Raji (cell line): ENCODE measurements around the gene CLDN9.
A peak's percentile ranks its signal among the peaks of the same experiment; 100 is the strongest.

Experiments used
- POLR2A ChIP-seq: IDR thresholded peaks from 2 replicates; pipeline ENCODE4 v1.6.1; 2011; ENCODE audit warnings: low read depth, low read length, control low read depth; ENCODE audit not compliant: insufficient read depth

CLDN9 gene

GRCh38 chr16:3026609-3027488 lies 14.1 kb downstream of the CLDN9 start:
- TF ChIP-seq POLR2A, result no peak

GRCh38 chr16:3027489-3027795 lies 14.7 kb downstream of the CLDN9 start:
- TF ChIP-seq POLR2A, result no peak

GRCh38 chr16:3027983-3028715 lies 15.4 kb downstream of the CLDN9 start:
- TF ChIP-seq POLR2A, result peak; percentile 58

GRCh38 chr16:3028716-3029319 lies 16.1 kb downstream of the CLDN9 start:
- TF ChIP-seq POLR2A, result 0 out of 2 replicates have a peak, but pooled peaks have one; percentile 18

- TF ChIP-seq POLR2A, result no peak
Observed at GRCh38 chr16:3029491-3030221, 16.9 kb downstream of the CLDN9 start.

- no peak for TF ChIP-seq POLR2A
Observed at GRCh38 chr16:3030222-3031212, 17.8 kb downstream of the CLDN9 start.

GRCh38 chr16:3032624-3033023 lies 19.9 kb downstream of the CLDN9 start:
- no peak for TF ChIP-seq POLR2A

GRCh38 chr16:3035289-3035971 lies 22.7 kb downstream of the CLDN9 start:
- no peak for TF ChIP-seq POLR2A

- TF ChIP-seq POLR2A, result no peak
Observed at GRCh38 chr16:3035972-3036725, 23.4 kb downstream of the CLDN9 start.

- TF ChIP-seq POLR2A, result no peak
Observed at GRCh38 chr16:3036726-3037315, 24.1 kb downstream of the CLDN9 start, which contains the start of gene BICDL2. BICDL2 (minus strand) TSS chr16:3036944; CDS start chr16:3035496, 1,448 bp downstream.

- TF ChIP-seq POLR2A, result no peak
Observed at GRCh38 chr16:3038256-3038655, 25.5 kb downstream of the CLDN9 start.

- TF ChIP-seq POLR2A, result no peak
Observed at GRCh38 chr16:3038896-3039295, 26.2 kb downstream of the CLDN9 start.
